Pancreas (tissue), 10 donors: ENCODE results near the gene COA7. TPM values are rescaled to one million over a fixed set of nuclear protein-coding genes. Genes with fewer than 3 reads are reported as not detected.
"Not testable (repeated sequence)": the region's sequence is repeated elsewhere in the genome, so short reads cannot be mapped to it uniquely, and the experiment has no call there.

ENCODE experiments used
- ATAC-seq, 4 donors: fragments of 200-7000 bp; cut with Tn5 transposase; one replicate each; pipeline versions ENCODE4 v1.8.0 to v1.9.1; 2020; ENCODE audit warnings: mild to moderate bottlenecking in 4 of 4, moderate library complexity in 4 of 4
- DNase-seq, 6 donors: peaks; one replicate each; pipeline ENCODE4 v3.0.0-alpha.2; 2020
- FAIRE-seq: peaks from 2 replicates; lab custom pipeline; 2012; peaks lifted over from hg19 to GRCh38; lab: Jason Lieb, UNC
- H3K27ac ChIP-seq, 4 donors: fragments of 200-600 bp; sonication (generic); 1 replicate in 3 of 4; 2 replicates in 1 of 4; pipeline versions ENCODE4 v1.5.0 to v1.8.0; 2020
- H3K27me3 ChIP-seq, 4 donors: fragments of 200-600 bp; one replicate each; pipeline ENCODE4 v1.8.0; 2021
- H3K36me3 ChIP-seq, 3 donors: fragments of 200-600 bp; sonication (generic) in 1 of 3; one replicate each; pipeline versions ENCODE4 v1.5.0 to v1.8.0; 2020 to 2021
- H3K4me1 ChIP-seq, 3 donors: fragments of 200-600 bp; one replicate each; pipeline ENCODE4 v1.8.0; 2021
- H3K4me3 ChIP-seq, 4 donors: fragments of 200-600 bp; sonication (generic) in 2 of 4; one replicate each; pipeline versions ENCODE4 v1.5.0 to v1.8.0; 2020 to 2021
- H3K9me3 ChIP-seq, 4 donors: fragments of 200-600 bp; one replicate each; pipeline ENCODE4 v1.8.0; 2021
- WGBS, 2 donors: extraction: QIAGEN DNeasy Blood & Tissue Kit; methylation state at CpG; one replicate each; pipeline ENCODE4 v1.1.7; 2013; 5-methylcytosine and 5-hydroxymethylcytosine counted together
- intact Hi-C, 3 donors: fragments of 100-400 bp; cut with DNase I; formaldehyde crosslinking; loops; one replicate each; pipeline versions ENCODE4 v1.11.1 to v1.14.2; 2022
- polyA plus RNA-seq, 2 donors: library from polyadenylated mRNA; stranded (reverse); fragments of 200-250 nt; gene quantifications; one replicate each; pipeline ENCODE4 v1.2.3, GENCODE V29; 2013
- total RNA-seq, 6 donors: library from RNA; stranded (reverse); fragmentation: NEBNext Ultra II Directional in 4 of 6; extraction: Animal tissue kit (Norgen Biotek cat#: 25700) in 4 of 6; gene quantifications; one replicate each; pipeline versions ENCODE4 v1.2.1 to v1.2.4, GENCODE V29; 2021 to 2023
- TF ChIP-seq, protein P1 (sequence below), 4 donors: fragments of 200-600 bp; sonication (generic) in 3 of 4; IDR thresholded peaks; one replicate each; pipeline versions ENCODE4 v1.5.0 to v1.8.0; 2021; ENCODE audit warnings: antibody characterized with exemption in 4 of 4
- donor health status: healthy with polysubstance abuse.
- donor health status: DM: no; HTN: no; CAD: no; lungs with moderate emphysema.
- donor health status: DM: no; HTN: no; CAD: no.
- donor health status: control.
- donor health status: control.
- donor health status: Bipolar disorder and iron deficiency.
- donor health status: DM: yes; HTN: yes; CAD: no.
- donor health status: DM: no; HTN: no; CAD: no.
- donor health status: DM: no; HTN: no; CAD: no.
- donor health status: DM: yes; HTN: yes; CAD: no.

COA7 gene
- total and polyA plus RNA-seq, 8 donors = 2.1 to 18.6 (median 7.8) TPM

- TF ChIP-seq, protein P1, sequence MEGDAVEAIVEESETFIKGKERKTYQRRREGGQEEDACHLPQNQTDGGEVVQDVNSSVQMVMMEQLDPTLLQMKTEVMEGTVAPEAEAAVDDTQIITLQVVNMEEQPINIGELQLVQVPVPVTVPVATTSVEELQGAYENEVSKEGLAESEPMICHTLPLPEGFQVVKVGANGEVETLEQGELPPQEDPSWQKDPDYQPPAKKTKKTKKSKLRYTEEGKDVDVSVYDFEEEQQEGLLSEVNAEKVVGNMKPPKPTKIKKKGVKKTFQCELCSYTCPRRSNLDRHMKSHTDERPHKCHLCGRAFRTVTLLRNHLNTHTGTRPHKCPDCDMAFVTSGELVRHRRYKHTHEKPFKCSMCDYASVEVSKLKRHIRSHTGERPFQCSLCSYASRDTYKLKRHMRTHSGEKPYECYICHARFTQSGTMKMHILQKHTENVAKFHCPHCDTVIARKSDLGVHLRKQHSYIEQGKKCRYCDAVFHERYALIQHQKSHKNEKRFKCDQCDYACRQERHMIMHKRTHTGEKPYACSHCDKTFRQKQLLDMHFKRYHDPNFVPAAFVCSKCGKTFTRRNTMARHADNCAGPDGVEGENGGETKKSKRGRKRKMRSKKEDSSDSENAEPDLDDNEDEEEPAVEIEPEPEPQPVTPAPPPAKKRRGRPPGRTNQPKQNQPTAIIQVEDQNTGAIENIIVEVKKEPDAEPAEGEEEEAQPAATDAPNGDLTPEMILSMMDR (IDR thresholded peaks at IDR 0.05) = peak; percentile 40 to 71 (median 58)
- ATAC-seq = peak; percentile 72 to 97 (median 90)
- intact Hi-C loops, FAIRE-seq, H3K4me1 ChIP-seq, H3K9me3 ChIP-seq, H3K27ac ChIP-seq, H3K27me3 ChIP-seq, H3K4me3 ChIP-seq, H3K36me3 ChIP-seq: not testable (repeated sequence)
- WGBS, 2 donors = 57 to 60% methylated on average over 17 of the region's 17 CpGs
- peak in 5 of 6 donors; percentile 45 to 77 (median 59) for DNase-seq
These were observed 11.8 kb downstream of the COA7 start for GRCh38 chr1:52686261-52686751.

DNA sequence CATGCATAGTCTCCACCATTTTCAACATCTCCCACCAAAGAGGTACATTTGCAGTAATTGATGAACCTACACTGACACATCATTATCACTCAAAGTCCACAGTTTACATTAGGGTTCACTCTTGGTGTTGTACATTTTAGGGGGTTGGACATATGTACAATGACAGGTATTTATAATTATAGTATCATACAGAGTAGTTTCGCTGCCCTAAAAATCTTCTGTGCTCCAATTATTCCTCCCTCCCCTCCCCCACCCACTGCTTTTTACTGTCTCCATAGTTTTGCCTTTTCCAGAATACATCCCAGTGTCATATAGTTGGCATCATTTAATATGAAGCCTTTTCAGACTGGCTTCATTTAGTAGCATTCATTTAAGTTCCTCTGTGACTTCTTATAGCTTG lies 13.6 kb downstream of the COA7 start:
- WGBS, 2 donors = 84 to 100% methylated on average over 1 of the region's 1 CpG
- Histone ChIP-seq H3K4me1 (no peaks in the 10 kb centered on the region), H3K27me3 (no peaks in the 10 kb centered on the region), H3K4me3 (no peak overlapping the region), H3K36me3 (peaks cover 0 to 7% (median 7%) of the 10 kb centered on the region in 3 donors), H3K9me3 (no peaks in the 10 kb centered on the region), H3K27ac (no peak overlapping the region)
- DNase-seq = no peak
- FAIRE-seq = no peak
- intact Hi-C loops = no loop called here
- no peak for ATAC-seq
- TF ChIP-seq, protein P1 (IDR thresholded peaks at IDR 0.05) = no peak

GRCh38 chr1:52683367-52683940 lies 14.7 kb downstream of the COA7 start:
- ATAC-seq = no peak
- TF ChIP-seq, protein P1 (IDR thresholded peaks at IDR 0.05) = no peak
- Histone ChIP-seq H3K36me3 (peaks cover 0 to 7% (median 7%) of the 10 kb centered on the region in 3 donors), H3K9me3 (no peaks in the 10 kb centered on the region), H3K4me3 (no peak overlapping the region), H3K27ac (no peak overlapping the region), H3K27me3 (no peaks in the 10 kb centered on the region), H3K4me1 (no peaks in the 10 kb centered on the region)
- intact Hi-C loops = no loop called here
- no peak for FAIRE-seq
- DNase-seq = no peak
- 92 to 96% methylated on average over 4 of the region's 4 CpGs for WGBS, 2 donors

DNA sequence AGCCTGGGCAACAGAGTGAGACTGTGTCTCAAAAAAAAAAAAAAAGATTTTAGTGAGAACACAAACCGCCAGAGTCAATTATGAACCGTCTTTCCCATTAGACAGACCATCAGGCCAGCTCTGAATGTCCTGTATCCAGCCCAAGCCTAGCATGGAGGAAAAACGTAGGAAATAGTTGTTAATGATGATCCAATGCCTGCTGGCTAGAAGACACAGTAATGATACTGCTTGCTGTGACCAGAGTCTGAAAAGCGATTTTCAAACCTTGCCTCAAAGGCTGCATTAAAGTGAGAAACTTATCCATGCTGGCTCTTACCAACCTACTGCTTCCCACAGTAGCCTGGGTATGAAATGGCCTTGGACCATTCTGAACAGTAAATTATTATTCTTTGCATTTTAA lies 17.0 kb downstream of the COA7 start:
- Histone ChIP-seq H3K4me1 (no peaks in the 10 kb centered on the region), H3K9me3 (no peaks in the 10 kb centered on the region), H3K27ac (no peak overlapping the region), H3K4me3 (no peak overlapping the region), H3K27me3 (no peaks in the 10 kb centered on the region), H3K36me3 (no peaks in the 10 kb centered on the region)
- DNase-seq = no peak
- intact Hi-C loops = no loop called here
- no peak for ATAC-seq
- TF ChIP-seq, protein P1 (IDR thresholded peaks at IDR 0.05) = no peak
- 84 to 91% methylated on average over 4 of the region's 4 CpGs for WGBS, 2 donors
- no peak for FAIRE-seq

- no peak for FAIRE-seq
- WGBS, 2 donors = 72 to 75% methylated on average over 3 of the region's 3 CpGs
- H3K4me1 ChIP-seq = no peaks in the 10 kb centered on the region
- H3K9me3 ChIP-seq = no peaks in the 10 kb centered on the region
- TF ChIP-seq, protein P1 (IDR thresholded peaks at IDR 0.05) = no peak
- H3K27me3 ChIP-seq = no peaks in the 10 kb centered on the region
- ATAC-seq = no peak
- intact Hi-C loops = no loop called here
- H3K36me3 ChIP-seq = no peaks in the 10 kb centered on the region
- H3K27ac ChIP-seq = no peak overlapping the region
- no peak for DNase-seq
- H3K4me3 ChIP-seq = no peak overlapping the region
These were observed 17.8 kb downstream of the COA7 start for GRCh38 chr1:52680353-52680752.
